ENCODE results near the gene NR2E1. TPM values are rescaled to one million over a fixed set of nuclear protein-coding genes. Genes with fewer than 3 reads are reported as not detected.

NR2E1 gene
- total RNA-seq, 3 donors from 2014 or later, result not detected

DNA sequence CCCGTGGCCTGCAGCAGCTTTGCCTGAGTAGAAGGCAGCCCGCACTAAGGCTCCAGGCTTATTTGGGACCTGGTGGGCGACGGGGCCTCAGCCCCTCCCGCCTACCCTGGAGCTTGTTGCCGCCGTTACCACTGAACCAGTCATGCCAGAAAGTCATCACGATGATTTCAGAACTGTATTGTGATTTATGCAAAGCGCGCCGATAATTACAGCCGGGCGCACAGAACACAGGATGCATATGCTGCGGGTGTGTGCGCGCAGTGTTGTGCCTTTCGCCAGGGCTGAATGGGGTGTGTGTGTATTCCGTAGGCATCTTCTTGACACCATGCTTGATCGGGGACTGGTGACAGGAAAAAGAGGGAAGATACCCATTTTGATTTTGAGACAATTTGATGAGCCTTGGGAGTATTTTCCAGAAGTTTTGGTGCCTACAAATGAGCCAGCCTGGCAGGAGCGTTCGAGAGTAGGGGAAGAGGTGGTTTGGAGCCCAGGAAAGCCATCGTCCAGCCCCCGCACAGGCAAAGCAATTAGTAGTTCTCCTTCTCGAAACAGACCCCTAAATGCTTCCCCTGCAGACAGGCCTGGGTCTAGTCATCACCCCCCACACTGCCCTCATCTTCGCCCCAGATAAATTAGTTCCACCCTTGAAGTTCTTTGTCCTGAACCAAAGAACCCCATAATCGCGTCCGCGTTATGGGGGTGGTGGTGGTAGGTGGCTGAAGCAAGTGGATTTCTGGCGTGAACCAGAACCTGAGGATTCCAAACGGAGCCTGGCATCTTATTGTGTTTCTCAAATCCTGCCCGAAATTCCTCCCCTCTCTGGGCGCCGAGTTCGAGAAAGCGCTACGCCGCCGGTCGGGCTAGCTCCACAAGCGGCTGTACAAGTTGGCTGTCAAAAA lies 1.9 kb upstream of the NR2E1 start:
- DNase-seq (no peak), ATAC-seq (peak; percentile 12 to 25)
- peaks cover 87% of the 10 kb centered on the region for H3K27me3 Mint-ChIP-seq (ENCODE audit: low read depth)
- no peaks in the 10 kb centered on the region for H3K36me3 Mint-ChIP-seq (ENCODE audit: insufficient read depth)
- no peaks in the 10 kb centered on the region for H3K9me3 Mint-ChIP-seq
- H3K4me1 Mint-ChIP-seq (ENCODE audit: low read depth), result peaks cover 27% of the 10 kb centered on the region
- no peak overlapping the region for H3K4me3 Mint-ChIP-seq

DNA sequence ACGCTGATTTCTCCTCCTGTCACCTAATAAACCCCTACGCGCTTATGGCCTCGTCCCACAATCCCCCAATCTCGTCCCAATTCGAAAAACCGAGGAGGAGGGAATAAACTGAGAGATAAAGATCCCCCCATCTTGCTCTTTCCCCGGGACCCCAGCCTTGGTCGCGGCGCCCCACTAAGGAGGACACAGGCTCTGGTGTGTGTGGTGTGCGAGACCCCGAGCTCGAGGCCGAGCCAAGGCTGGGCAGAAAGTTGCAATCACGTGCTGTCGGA lies 1.3 kb upstream of the NR2E1 start:
- Mint-ChIP-seq H3K4me3 (no peak overlapping the region), H3K4me1 (ENCODE audit: low read depth) (peaks cover 32% of the 10 kb centered on the region), H3K9me3 (no peaks in the 10 kb centered on the region), H3K36me3 (ENCODE audit: insufficient read depth) (no peaks in the 10 kb centered on the region), H3K27me3 (ENCODE audit: low read depth) (peaks cover 91% of the 10 kb centered on the region)
- DNase-seq (no peak), ATAC-seq (no peak)

DNA sequence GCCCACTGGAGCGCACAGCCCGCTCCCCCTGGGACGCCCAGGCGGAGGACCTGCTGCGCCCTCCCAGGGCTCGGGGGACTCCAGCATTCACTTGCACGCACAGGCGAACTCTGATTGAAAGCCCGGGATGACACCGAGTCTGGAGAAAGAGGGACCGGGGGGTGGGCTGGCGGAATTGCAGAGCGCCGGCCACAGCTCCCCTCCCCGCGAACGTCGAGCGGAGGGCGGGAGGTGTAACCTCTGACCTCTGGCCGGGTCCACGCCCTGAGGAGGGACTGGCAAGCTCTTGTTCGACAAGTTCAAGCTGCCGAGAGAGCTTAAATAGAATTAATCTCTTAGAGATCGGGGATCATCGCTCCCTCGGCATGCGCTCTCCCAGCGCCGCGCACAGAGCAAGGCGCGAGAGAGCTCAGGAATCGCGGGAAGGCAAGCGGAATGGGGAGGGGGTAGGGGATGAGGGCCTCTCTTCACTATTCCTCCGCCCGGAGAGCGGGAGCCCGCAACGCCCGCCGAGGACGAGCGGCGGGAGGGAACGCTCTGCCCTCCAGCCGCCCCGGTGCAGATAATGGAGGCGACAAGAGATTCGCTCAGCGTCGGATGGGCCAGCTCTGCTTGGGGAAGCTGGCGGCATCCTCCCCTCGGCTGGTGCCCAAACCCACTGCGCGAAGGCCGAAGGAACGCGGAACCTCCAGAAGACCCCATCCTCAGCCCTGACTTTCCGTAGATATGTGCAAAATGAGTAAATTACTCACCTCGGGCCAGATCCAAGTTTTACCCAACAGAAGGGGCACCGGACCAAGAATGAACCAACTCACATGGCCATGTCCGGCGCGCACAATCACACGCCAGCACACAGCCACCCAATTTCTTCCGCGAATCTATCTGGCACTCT lies 761 bp upstream of the NR2E1 start:
- peaks cover 91% of the 10 kb centered on the region for H3K27me3 Mint-ChIP-seq (ENCODE audit: low read depth)
- peaks cover 32% of the 10 kb centered on the region for H3K4me1 Mint-ChIP-seq (ENCODE audit: low read depth)
- H3K4me3 Mint-ChIP-seq, result no peak overlapping the region
- H3K36me3 Mint-ChIP-seq (ENCODE audit: insufficient read depth), result no peaks in the 10 kb centered on the region
- no peaks in the 10 kb centered on the region for H3K9me3 Mint-ChIP-seq
- no peak for DNase-seq
- no peak for ATAC-seq

DNA sequence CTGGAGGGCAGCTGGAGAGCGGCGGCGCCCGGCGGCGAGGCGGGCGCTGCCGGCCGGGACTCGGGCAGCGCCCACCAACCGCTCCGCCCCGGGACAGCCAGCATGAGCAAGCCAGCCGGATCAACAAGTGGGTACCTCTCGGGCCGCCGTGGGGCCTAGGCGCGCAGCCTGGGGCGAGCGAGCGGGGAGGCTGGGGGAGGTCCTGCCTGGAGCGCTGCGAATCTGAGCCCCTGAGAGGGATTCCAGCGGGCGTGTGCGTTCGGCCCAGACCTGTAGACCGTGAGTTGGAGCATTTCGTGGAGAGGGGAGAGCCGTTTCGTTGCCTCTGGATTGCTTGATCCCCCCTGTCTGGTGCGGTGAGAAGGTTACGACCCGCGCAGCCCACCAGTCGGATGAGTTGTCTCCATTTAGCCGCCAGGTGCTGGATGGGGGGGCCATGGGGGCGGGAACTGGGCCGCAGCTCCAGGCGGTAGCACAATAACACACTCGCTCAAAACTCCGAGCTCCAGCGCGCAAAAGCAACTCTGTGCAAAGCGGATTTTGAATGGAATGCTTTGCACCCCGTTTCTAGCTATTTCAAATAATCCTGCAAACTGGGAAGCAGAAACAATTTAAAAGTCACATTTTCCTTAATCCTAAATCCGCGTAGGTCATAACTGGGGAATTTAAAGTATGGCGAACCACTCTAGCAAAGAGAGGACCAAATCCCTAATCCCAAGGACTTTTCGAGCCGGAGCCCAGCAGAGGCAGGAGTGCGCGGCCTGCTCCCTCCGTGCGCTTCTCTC lies 1.0 kb downstream of the NR2E1 start:
- no peak for DNase-seq
- ATAC-seq, result no peak
- peaks cover 89% of the 10 kb centered on the region for H3K27me3 Mint-ChIP-seq (ENCODE audit: low read depth)
- no peak overlapping the region for H3K4me3 Mint-ChIP-seq
- no peaks in the 10 kb centered on the region for H3K9me3 Mint-ChIP-seq
- H3K36me3 Mint-ChIP-seq (ENCODE audit: insufficient read depth), result no peaks in the 10 kb centered on the region
- H3K4me1 Mint-ChIP-seq (ENCODE audit: low read depth), result peaks cover 40% of the 10 kb centered on the region

DNA sequence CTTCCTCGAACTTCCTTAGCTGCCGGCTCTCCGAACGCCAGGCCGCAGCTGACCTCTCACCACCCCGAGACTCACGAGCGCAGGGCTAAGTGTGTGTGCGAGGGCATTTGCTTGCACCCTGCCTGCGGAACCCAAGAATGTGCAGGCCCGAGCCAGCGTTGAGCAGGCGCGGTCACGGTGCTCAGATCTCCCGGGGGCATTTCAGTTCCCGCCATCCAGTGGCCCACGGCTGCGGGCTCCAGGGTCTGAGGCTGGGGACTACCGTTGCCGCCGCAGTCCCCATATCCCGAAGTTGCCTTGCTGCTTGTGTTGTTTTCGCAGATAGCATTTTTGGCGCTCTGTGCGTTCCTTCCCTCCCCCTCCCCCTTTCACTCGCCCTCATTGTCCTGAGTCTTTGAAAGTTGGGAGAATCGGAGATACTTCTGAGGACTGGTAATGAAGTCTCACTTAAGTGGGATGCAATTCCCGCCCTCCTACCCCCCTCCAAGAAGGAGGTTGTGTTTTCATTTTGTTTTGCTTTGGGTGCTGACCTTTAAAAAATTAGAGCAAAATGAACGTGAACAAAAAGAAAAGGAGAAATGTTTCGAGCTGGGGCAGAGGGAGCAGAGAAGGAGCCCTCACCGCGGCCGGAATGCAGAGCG lies 1.7 kb downstream of the NR2E1 start:
- ATAC-seq, result no peak
- Mint-ChIP-seq H3K4me1 (ENCODE audit: low read depth) (peaks cover 40% of the 10 kb centered on the region), H3K27me3 (ENCODE audit: low read depth) (peaks cover 89% of the 10 kb centered on the region), H3K4me3 (peak overlapping the region; percentile 46), H3K9me3 (no peaks in the 10 kb centered on the region), H3K36me3 (ENCODE audit: insufficient read depth) (no peaks in the 10 kb centered on the region)
- DNase-seq, result no peak

DNA sequence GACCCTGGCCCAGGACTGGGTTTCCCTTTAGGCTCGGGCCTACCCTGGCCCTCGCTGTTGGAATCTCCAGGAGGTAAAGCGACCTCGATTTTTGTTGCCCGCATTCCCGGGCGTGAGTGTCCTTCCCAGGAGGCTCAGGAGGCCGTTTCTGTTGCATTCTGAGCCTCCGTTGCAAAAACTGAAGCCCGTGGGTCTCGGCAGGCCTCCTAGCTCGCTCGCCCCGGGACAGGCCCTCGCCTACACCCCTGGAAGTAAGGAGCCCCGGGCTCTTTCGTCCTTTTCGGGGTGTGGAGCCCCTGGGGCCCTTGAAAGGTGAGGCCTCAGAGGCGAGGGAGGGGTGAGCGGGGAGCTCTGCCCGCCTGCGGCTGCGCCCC lies 2.3 kb downstream of the NR2E1 start:
- H3K9me3 Mint-ChIP-seq, result no peaks in the 10 kb centered on the region
- H3K4me1 Mint-ChIP-seq (ENCODE audit: low read depth), result peaks cover 40% of the 10 kb centered on the region
- ATAC-seq, result peak; percentile 9 to 16
- DNase-seq, result no peak
- peaks cover 89% of the 10 kb centered on the region for H3K27me3 Mint-ChIP-seq (ENCODE audit: low read depth)
- peak overlapping the region; percentile 46 for H3K4me3 Mint-ChIP-seq
- no peaks in the 10 kb centered on the region for H3K36me3 Mint-ChIP-seq (ENCODE audit: insufficient read depth)

DNA sequence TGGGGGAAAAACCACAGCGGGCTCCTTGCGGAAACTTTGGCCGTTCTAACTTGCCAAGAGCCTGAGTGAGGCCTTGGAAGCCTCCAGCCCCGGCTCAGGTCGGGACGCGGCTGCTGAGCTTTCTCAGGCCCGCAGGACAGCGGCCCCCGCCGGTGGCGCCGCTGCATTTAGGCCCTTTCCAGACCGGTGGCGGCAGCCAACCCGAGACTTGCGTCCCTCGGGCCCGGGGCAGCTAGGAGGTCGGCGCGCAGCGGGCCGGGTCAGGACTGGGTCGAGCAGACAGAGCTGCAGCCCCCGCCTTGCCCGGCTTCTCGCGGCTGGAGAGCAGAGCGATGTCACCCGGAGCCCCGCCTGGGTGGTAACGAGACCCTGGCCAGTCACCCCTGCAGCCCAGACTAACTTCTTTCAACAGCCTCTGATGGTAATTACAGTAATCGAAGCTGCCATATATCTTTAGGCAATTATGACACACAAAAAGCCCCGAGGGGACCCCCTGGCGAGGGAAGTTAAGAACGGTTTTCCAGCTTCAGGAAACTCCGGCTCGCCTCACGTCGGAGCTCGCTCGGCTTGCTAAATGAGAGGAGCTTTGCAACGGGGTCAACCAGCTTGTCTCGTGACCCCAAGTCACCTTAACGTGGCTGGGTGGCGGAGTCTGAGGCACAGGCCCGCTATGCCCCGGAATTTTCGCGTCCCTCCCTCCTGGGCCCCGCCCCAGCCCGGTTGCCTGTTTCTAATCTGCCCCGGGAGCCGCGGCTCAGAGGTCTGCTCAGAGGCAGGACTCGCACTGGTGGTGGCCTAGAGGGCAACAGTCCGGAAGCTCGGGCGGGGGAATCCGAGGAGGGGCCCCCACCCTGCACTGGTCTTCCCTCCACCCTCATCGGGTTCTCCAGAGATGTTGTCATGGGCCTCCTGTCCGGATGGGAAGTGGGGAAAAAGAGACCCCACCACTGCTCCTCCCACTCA lies 3.0 kb downstream of the NR2E1 start:
- no peak for DNase-seq
- Mint-ChIP-seq H3K27me3 (ENCODE audit: low read depth) (peaks cover 84% of the 10 kb centered on the region), H3K4me1 (ENCODE audit: low read depth) (peaks cover 39% of the 10 kb centered on the region), H3K4me3 (peak overlapping the region; percentile 59), H3K36me3 (ENCODE audit: insufficient read depth) (no peaks in the 10 kb centered on the region), H3K9me3 (no peaks in the 10 kb centered on the region)
- peak; percentile 55 to 61 for ATAC-seq

DNA sequence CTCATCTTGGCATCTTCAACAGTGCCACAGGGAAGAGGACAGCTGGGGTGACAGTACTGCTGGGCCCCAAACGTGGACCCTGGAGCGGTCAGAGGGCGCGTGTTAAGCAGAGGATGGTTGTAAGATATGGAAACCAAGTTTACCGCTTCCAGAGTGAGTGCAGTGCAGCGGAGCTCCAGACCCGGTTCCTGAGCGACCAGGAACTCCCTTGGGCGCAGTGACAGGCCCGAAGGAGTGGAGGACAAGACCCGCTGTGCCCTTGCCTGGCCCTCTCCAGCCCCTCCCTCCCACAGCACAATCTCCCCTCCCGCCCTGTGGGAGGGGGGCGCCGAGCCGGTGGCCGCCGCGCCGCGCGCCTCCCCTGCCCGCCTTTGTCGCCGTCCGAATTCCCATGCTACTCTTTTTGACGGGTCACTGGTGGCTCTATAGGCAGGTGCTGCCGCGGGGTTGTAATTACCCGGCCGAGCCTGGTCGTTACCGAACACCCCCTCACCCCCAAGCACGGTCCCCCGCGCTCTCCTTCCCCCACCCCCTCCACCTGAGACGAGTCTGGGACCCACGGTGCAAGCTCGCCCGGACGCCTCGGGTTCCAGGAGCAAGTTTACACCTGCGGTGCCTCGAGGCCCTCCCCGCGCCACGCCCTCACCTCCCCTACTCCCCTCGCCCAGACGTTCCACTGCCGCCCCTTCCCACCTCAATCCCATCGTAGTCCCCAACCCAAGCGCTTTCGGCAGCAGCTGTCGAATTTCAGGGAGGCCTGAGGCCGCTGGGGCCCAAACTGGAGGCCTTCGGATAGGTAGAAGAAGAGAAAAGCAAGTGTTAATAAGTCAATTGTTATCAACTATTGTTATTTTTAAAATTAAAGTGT lies 3.9 kb downstream of the NR2E1 start:
- no peaks in the 10 kb centered on the region for H3K36me3 Mint-ChIP-seq (ENCODE audit: insufficient read depth)
- peak overlapping the region; percentile 59 for H3K4me3 Mint-ChIP-seq
- DNase-seq (no peak), ATAC-seq (peak; percentile 18 to 27)
- H3K9me3 Mint-ChIP-seq, result no peaks in the 10 kb centered on the region
- H3K4me1 Mint-ChIP-seq (ENCODE audit: low read depth), result peaks cover 40% of the 10 kb centered on the region
- peaks cover 82% of the 10 kb centered on the region for H3K27me3 Mint-ChIP-seq (ENCODE audit: low read depth)

DNA sequence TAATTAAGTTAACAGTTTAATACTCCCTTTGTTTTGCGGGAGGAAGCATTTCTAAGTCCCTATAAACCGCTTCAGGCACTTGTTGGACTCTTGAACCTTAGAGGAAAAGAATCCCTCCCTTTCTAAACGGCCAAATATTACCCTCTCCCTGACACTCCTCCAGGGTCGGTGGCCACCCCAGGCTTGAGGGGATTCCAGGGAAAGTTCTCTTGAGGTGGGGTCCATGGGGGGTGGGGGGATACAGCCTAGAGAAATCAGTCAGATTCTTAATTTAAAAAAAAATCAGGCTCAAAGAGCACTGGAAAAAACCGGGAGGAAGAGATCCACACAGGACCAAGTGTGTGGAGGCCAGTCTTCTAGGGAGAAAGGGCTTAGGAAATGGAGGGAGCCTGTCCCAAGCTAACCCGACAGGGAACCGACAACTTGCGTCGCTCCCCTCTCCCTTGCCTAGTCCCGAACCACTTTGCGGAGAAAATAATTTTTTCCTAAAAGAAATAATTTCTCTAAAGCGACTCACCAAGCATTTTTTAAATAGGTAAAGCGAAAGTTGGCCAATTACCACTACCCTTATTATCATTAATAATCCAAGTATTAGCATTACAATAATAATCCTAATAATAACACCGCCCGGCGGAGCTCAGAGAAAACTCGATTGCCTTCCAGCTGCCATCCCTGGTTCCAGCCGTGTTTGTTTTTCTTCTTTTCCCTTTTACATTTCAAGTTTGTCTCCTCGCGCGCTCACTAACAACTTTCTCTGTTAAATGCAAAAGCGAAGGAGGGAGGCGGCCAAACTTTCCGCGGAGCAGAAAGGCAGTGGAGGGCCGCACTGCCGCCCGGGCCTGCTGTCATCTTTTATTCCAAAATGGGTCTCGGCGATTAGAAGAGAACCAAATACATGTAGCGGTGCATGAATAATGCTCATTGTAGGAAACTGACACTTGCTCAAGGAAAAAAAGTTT lies 4.8 kb downstream of the NR2E1 start:
- H3K27me3 Mint-ChIP-seq (ENCODE audit: low read depth), result peaks cover 82% of the 10 kb centered on the region
- peak overlapping the region; percentile 35 for H3K4me3 Mint-ChIP-seq
- no peaks in the 10 kb centered on the region for H3K9me3 Mint-ChIP-seq
- H3K36me3 Mint-ChIP-seq (ENCODE audit: insufficient read depth), result no peaks in the 10 kb centered on the region
- H3K4me1 Mint-ChIP-seq (ENCODE audit: low read depth), result peaks cover 44% of the 10 kb centered on the region
- ATAC-seq (no peak), DNase-seq (no peak)

DNA sequence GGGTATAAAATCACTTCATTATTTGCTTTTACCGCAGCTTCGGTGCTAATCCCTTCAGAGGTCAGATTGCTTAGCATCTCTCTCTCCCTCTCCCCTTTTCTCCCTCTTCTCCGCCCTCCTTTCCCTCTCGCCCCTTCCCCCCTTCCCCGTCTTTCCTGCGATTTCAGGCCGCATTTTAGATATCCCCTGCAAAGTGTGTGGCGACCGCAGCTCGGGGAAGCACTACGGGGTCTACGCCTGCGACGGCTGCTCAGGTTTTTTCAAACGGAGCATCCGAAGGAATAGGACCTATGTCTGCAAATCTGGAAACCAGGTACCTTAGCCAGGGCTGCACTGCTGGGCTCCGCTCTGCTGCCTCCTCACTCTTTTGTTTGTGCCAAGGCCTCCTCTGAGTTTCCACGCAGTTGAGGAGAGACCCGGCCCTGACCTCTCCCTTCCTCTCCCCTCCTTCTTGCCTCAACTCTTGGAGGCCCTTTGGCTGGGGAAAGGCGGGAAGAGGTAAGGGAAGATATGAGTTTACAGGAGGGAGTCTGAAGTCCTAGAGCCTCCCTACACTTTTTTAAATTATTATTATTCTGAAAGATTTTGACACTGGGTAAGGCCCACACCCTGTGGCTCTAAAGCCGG lies 5.6 kb downstream of the NR2E1 start:
- DNase-seq (no peak), ATAC-seq (no peak)
- peaks cover 82% of the 10 kb centered on the region for H3K27me3 Mint-ChIP-seq (ENCODE audit: low read depth)
- H3K9me3 Mint-ChIP-seq, result no peaks in the 10 kb centered on the region
- H3K4me1 Mint-ChIP-seq (ENCODE audit: low read depth), result peaks cover 45% of the 10 kb centered on the region
- no peak overlapping the region for H3K4me3 Mint-ChIP-seq
- H3K36me3 Mint-ChIP-seq (ENCODE audit: insufficient read depth), result no peaks in the 10 kb centered on the region

DNA sequence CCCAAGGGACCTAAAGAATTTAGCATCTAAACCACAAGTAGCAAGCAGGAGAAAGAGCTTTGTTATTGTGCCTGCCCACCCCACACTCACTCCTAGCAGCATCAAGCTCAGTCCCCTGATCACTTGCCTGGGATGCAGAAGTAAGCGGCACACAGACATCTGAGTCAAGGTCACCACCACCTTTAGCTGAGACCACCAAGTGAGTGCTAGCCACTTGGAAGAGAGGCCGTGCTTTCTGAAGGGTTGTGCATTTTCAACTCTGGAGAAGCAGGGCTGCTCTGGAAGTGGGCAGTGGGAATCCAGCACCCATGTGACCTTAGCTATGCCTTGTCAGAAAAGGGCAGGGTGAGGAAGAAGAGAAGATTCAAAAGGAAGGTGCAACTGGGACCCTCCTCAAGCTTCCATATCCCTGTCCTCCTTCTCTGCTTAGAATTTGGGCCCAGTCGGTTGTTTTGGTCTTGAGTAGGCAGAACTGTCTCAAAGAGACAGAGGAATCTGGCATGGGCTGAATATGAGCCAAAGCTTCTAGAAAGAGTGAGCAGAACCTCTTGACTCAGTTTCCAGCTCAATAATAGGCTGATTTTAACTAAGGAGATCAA lies 6.2 kb downstream of the NR2E1 start:
- no peak for DNase-seq
- Mint-ChIP-seq H3K4me3 (no peak overlapping the region), H3K4me1 (ENCODE audit: low read depth) (peaks cover 44% of the 10 kb centered on the region)

More for the DNA sequence above, 6.2 kb downstream of the NR2E1 start:
- H3K27me3 Mint-ChIP-seq (ENCODE audit: low read depth), result peaks cover 83% of the 10 kb centered on the region
- ATAC-seq, result no peak
- no peaks in the 10 kb centered on the region for H3K9me3 Mint-ChIP-seq
- H3K36me3 Mint-ChIP-seq (ENCODE audit: insufficient read depth), result no peaks in the 10 kb centered on the region

Data from activated T-cell treated with anti-CD3 and anti-CD28 coated beads, Interleukin-2, amount 50 U/mL, for 4 hours (primary cell).